A549 (cell line): ENCODE data around the gene SSUH2. TPM values are rescaled to one million over a fixed set of nuclear protein-coding genes. Genes with fewer than 3 reads are reported as not detected.
A peak's percentile ranks its signal among the peaks of the same experiment; 100 is the strongest.

Experiments
- ATAC-seq, 2 experiments: fragments of 200-7000 bp in 1 of 2; fragments of >200 bp in 1 of 2; cut with Nextera tagmentation in 1 of 2; cut with Tn5 transposase in 1 of 2; 3 replicates each; pipeline versions ENCODE4 v1.8.0 to v1.9.1; 2018 to 2020; ENCODE audit warnings: mild to moderate bottlenecking in 1 of 2, moderate library complexity in 1 of 2
- CTCF ChIA-PET: fragments of 300-600 bp; sonication (Branson Sonifier 250); formaldehyde crosslinking; extraction: SDS; loops from one replicate; lab custom pipeline; 2021; ENCODE audit warnings: antibody characterized with exemption, inconsistent platforms; lab: Yijun Ruan, JAX
- POLR2A ChIA-PET: fragments of 350-600 bp; formaldehyde crosslinking; extraction: SDS; loops from one replicate; lab custom pipeline; 2021; ENCODE audit warnings: antibody characterized with exemption, inconsistent platforms; lab: Yijun Ruan, JAX
- DNase-seq, 2 experiments: peaks; one replicate each; pipeline versions ENCODE4 v3.0.0 to v3.0.0-alpha.2; 2011 to 2016; ENCODE audit warnings: low read depth in 1 of 2, low spot score in 1 of 2
- FAIRE-seq: peaks from 2 replicates; lab custom pipeline; 2011; peaks lifted over from hg19 to GRCh38; lab: Jason Lieb, UNC
- H3K27ac ChIP-seq, 2 experiments: fragments of >200 bp; sonication (Bioruptor Twin); formaldehyde crosslinking; 3 replicates each; pipeline ENCODE4 v1.5.1; 2016 to 2017
- H3K4me1 ChIP-seq: fragments of >200 bp; sonication (Bioruptor Twin); formaldehyde crosslinking; 3 replicates; pipeline ENCODE4 v1.6.1; 2016
- H3K4me2 ChIP-seq: fragments of >200 bp; sonication (Bioruptor Twin); formaldehyde crosslinking; 3 replicates; pipeline ENCODE4 v1.6.1; 2016
- H3K4me3 ChIP-seq: fragments of >200 bp; sonication (Bioruptor Twin); formaldehyde crosslinking; 3 replicates; pipeline ENCODE4 v1.5.1; 2016
- H3K9me3 ChIP-seq: fragments of >200 bp; sonication (Bioruptor Twin); formaldehyde crosslinking; 3 replicates; pipeline ENCODE4 v1.6.1; 2016
- CBX2 ChIP-seq: fragments of 200-600 bp; sonication (generic); IDR thresholded peaks from 2 replicates; pipeline ENCODE4 v1.6.1; 2016; ENCODE audit warnings: low read depth, mild to moderate bottlenecking, borderline replicate concordance
- CBX8 ChIP-seq: fragments of 200-600 bp; sonication (generic); IDR thresholded peaks from 2 replicates; pipeline ENCODE4 v1.6.1; 2016
- CHD2 ChIP-seq: fragments of 150-350 bp; IDR thresholded peaks from 2 replicates; pipeline ENCODE4 v1.6.1; 2014; ENCODE audit warnings: low read length; ENCODE audit not compliant: partially characterized antibody
- CHD4 ChIP-seq: fragments of 200-600 bp; sonication (generic); IDR thresholded peaks from 2 replicates; pipeline ENCODE4 v1.6.1; 2016; ENCODE audit warnings: antibody characterized with exemption, mild to moderate bottlenecking, borderline replicate concordance
- EHF ChIP-seq: fragments of 250-450 bp; sonication (Bioruptor Pico); IDR thresholded peaks from 2 replicates; pipeline ENCODE4 v1.5.0; 2020; ENCODE audit warnings: mild to moderate bottlenecking
- EP300 ChIP-seq, 2 experiments: fragments of >200 bp; sonication (Bioruptor Twin); formaldehyde crosslinking; IDR thresholded peaks; 2 replicates in 1 of 2; 3 replicates in 1 of 2; pipeline ENCODE4 v1.6.1; 2016 to 2017
- ESRRA ChIP-seq: fragments of 150-350 bp; IDR thresholded peaks from 2 replicates; pipeline ENCODE4 v1.6.1; 2014; ENCODE audit warnings: mild to moderate bottlenecking, low read length, borderline replicate concordance
- HOXA7 ChIP-seq: fragments of 250-450 bp; sonication (Bioruptor Pico); IDR thresholded peaks from 2 replicates; pipeline ENCODE4 v1.5.0; 2020; ENCODE audit warnings: mild to moderate bottlenecking, moderate library complexity
- HOXB13 ChIP-seq: fragments of 250-450 bp; sonication (Bioruptor Pico); IDR thresholded peaks from 2 replicates; pipeline ENCODE4 v1.5.0; 2020; ENCODE audit warnings: low read depth, mild to moderate bottlenecking, moderate library complexity
- JUN ChIP-seq, 2 experiments: fragments of >200 bp; sonication (Bioruptor Twin); formaldehyde crosslinking; IDR thresholded peaks; 2 replicates in 1 of 2; 3 replicates in 1 of 2; pipeline ENCODE4 v1.6.1; 2016 to 2017
- JUNB ChIP-seq: fragments of >200 bp; sonication (Bioruptor Twin); formaldehyde crosslinking; IDR thresholded peaks from 2 replicates; pipeline ENCODE4 v1.6.1; 2016
- MAFK ChIP-seq: fragments of 450-650 bp; IDR thresholded peaks from 2 replicates; pipeline ENCODE4 v1.6.1; 2014; ENCODE audit not compliant: partially characterized antibody
- NPAS2 ChIP-seq: fragments of 250-450 bp; sonication (Bioruptor Pico); IDR thresholded peaks from 2 replicates; pipeline ENCODE4 v1.8.0; 2022; ENCODE audit warnings: mild to moderate bottlenecking, moderate library complexity, borderline replicate concordance
- NR3C1 ChIP-seq: fragments of >200 bp; sonication (Bioruptor Twin); formaldehyde crosslinking; IDR thresholded peaks from 3 replicates; pipeline ENCODE4 v1.6.1; 2017
- POLR2A ChIP-seq: IDR thresholded peaks from 2 replicates; pipeline ENCODE4 v1.6.1; 2012; ENCODE audit warnings: mild to moderate bottlenecking, low read length
- POLR2AphosphoS2 ChIP-seq: conservative IDR thresholded peaks from 2 replicates; pipeline ENCODE4 v1.6.1; 2012; ENCODE audit warnings: low read length, improper control_type of control experiment, inconsistent platforms
- RAD21 ChIP-seq, 2 experiments: fragments of >200 bp in 1 of 2; sonication (Bioruptor Twin) in 1 of 2; formaldehyde crosslinking in 1 of 2; IDR thresholded peaks in 1 of 2; conservative IDR thresholded peaks in 1 of 2; 2 replicates in 1 of 2; 3 replicates in 1 of 2; pipeline ENCODE4 v1.6.1; 2012 to 2018; ENCODE audit warnings: inconsistent platforms in 1 of 2
- RARB ChIP-seq: fragments of 250-450 bp; sonication (Bioruptor Pico); IDR thresholded peaks from 2 replicates; pipeline ENCODE4 v1.8.0; 2021; ENCODE audit warnings: mild to moderate bottlenecking, moderate library complexity
- RCOR1 ChIP-seq: fragments of 150-350 bp; IDR thresholded peaks from 2 replicates; pipeline ENCODE4 v1.6.1; 2014; ENCODE audit warnings: antibody characterized with exemption, low read length, low read depth
- RNF2 ChIP-seq: fragments of 200-600 bp; sonication (generic); IDR thresholded peaks from 2 replicates; pipeline ENCODE4 v1.6.1; 2016; ENCODE audit warnings: low read depth, mild to moderate bottlenecking, antibody characterized with exemption, moderate library complexity, borderline replicate concordance
- SMC3 ChIP-seq: fragments of >200 bp; sonication (Bioruptor Twin); formaldehyde crosslinking; IDR thresholded peaks from 3 replicates; pipeline ENCODE4 v1.6.1; 2018; ENCODE audit warnings: inconsistent platforms
- SREBF2 ChIP-seq: fragments of 450-650 bp; IDR thresholded peaks from 2 replicates; pipeline ENCODE4 v1.6.1; 2014; ENCODE audit warnings: mild to moderate bottlenecking, moderate library complexity
- TFCP2L1 ChIP-seq: fragments of 250-450 bp; sonication (Bioruptor Pico); IDR thresholded peaks from 2 replicates; pipeline ENCODE4 v1.5.0; 2021; ENCODE audit warnings: mild to moderate bottlenecking
- TP53 ChIP-seq: fragments of 250-450 bp; sonication (Bioruptor Pico); IDR thresholded peaks from 2 replicates; pipeline ENCODE4 v1.5.0; 2021; ENCODE audit warnings: mild to moderate bottlenecking, moderate library complexity
- ZC3H11A ChIP-seq: fragments of 450-650 bp; IDR thresholded peaks from 2 replicates; pipeline ENCODE4 v1.6.1; 2014; ENCODE audit warnings: antibody characterized with exemption, mild to moderate bottlenecking
- ZFP36 ChIP-seq: fragments of 450-650 bp; IDR thresholded peaks from 2 replicates; pipeline ENCODE4 v1.6.1; 2014; ENCODE audit warnings: borderline replicate concordance; ENCODE audit not compliant: partially characterized antibody
- WGBS: methylation state at CpG from one replicate; pipeline ENCODE4 v1.1.6; 2017; ENCODE audit errors: missing lambda C conversion rate; 5-methylcytosine and 5-hydroxymethylcytosine counted together
- polyA plus RNA-seq, 4 experiments: library from polyadenylated mRNA; depleted of rRNA in 3 of 4; stranded (reverse); fragments of >200 nt; fragmentation: RNase III in 1 of 4; extraction: RNeasy Plus Mini Kit Qiagen cat#74134 plus additional on column Dnase treatment in 1 of 4; gene quantifications; 2 replicates in 3 of 4; 3 replicates in 1 of 4; pipeline ENCODE4 v1.2.3, GENCODE V29; 2011 to 2017
- TF ChIP-seq, protein P1 (sequence below): IDR thresholded peaks from 2 replicates; pipeline ENCODE4 v1.6.1; 2012
- TF ChIP-seq, protein P2 (sequence below): fragments of 150-350 bp; IDR thresholded peaks from 2 replicates; pipeline ENCODE4 v1.6.1; 2014; ENCODE audit warnings: low read depth, mild to moderate bottlenecking, low read length

Gene SSUH2
- polyA plus RNA-seq, 2 of the 4 experiments (the other 2 are of a cell fraction), result 0.56 to 0.59 TPM

DNA sequence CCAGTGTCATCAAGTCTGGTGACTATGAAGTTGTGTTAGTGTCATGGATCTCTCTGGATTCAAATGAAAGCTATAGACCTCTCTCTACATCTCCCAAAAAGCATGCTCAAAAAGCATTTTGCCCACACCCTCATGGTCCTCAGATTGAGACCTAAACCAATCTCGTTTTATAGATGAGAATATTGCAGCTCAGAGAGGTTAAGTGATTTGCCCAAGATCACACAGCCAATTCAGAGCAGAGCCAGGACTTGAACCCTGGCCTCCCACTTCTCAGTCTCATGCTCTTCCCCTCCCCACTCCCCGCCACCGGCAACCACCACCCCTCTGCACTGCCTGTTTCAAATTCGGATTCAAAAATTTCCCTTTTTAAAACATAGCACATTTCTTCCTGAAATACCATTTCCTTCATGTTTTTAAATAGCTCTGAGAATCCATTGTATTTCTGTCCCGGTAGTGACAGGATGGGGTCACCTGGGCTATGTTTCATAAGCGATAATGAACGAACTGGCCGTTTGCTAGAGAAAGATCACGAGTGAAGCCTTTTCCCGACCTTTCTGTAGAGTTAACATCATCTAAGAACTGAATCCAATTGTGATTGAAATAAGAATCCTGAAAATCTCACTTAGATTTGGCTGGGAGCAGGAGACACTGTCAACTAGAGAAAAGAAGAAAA is 769 bp downstream of the SSUH2 start:
- Histone ChIP-seq H3K27ac (no peak overlapping the region), H3K4me1 (no peaks in the 10 kb centered on the region), H3K9me3 (no peaks in the 10 kb centered on the region), H3K4me2 (no peak overlapping the region), H3K4me3 (no peak overlapping the region)
- 68% methylated on average over 10 of the region's 10 CpGs for WGBS
- TF ChIP-seq RCOR1 (no peak), ZFP36 (peak; percentile 46)
- FAIRE-seq, result no peak
- no peak for ATAC-seq
- POLR2A ChIA-PET, result no interaction called here
- DNase-seq, result no peak
- CTCF ChIA-PET, result interaction anchor here (0.7 to 1.7 kb wide), 5 partner anchors 13 to 125 kb away, joined by 3 to 6 read pairs (median 3); partner anchors contain the start of gene OXTR

DNA sequence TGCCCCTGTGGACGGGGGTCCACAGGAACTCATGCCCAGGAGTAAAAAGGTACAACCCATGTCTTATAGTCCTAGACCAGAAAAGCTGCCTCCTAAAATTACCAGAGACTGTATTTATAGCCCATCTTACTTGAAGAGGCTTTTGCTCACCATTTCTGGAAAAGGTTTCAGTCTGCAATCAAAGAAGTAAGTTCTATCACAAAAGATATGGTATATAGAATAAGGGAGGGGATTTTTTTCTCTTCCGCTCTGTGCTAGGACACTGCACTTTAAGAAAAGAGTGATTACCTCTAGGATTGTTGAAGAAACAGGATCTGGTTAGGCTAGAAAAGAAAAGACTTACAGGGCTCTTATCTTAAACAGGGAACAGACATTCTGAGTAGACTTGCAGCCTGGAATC is 2.6 kb downstream of the SSUH2 start:
- FAIRE-seq (no peak), DNase-seq (no peak)
- H3K9me3 ChIP-seq, result no peaks in the 10 kb centered on the region
- 87% methylated on average over 2 of the region's 2 CpGs for WGBS
- POLR2A ChIA-PET, result no interaction called here
- TF ChIP-seq RARB (CRISPR knock-in tag) (no peak), RCOR1 (no peak), ESRRA (no peak), NPAS2 (CRISPR knock-in tag) (no peak), CBX2 (no peak), RAD21 (conservative IDR thresholded peaks at IDR 0.05 in 1 of 2, IDR thresholded peaks at IDR 0.05 in 1 of 2) (no peak), SREBF2 (no peak), HOXA7 (CRISPR knock-in tag) (no peak), NR3C1 (no peak), SMC3 (no peak), EHF (CRISPR knock-in tag) (no peak), POLR2AphosphoS2 (no peak)
- TF ChIP-seq, protein P1, sequence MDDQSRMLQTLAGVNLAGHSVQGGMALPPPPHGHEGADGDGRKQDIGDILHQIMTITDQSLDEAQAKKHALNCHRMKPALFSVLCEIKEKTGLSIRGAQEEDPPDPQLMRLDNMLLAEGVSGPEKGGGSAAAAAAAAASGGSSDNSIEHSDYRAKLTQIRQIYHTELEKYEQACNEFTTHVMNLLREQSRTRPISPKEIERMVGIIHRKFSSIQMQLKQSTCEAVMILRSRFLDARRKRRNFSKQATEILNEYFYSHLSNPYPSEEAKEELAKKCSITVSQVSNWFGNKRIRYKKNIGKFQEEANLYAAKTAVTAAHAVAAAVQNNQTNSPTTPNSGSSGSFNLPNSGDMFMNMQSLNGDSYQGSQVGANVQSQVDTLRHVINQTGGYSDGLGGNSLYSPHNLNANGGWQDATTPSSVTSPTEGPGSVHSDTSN, result no peak
- TF ChIP-seq, all 56 proteins: peak for 0
- H3K4me2 ChIP-seq, result no peak overlapping the region
- H3K4me1 ChIP-seq, result no peaks in the 10 kb centered on the region
- no peak for ATAC-seq
- H3K4me3 ChIP-seq, result no peak overlapping the region
- CTCF ChIA-PET, result interaction anchor here (0.9 to 1.0 kb wide), 2 partner anchors 9 to 21 kb away, joined by 4 to 5 read pairs; no protein-coding TSS in a partner anchor
- no peak overlapping the region for H3K27ac ChIP-seq

DNA sequence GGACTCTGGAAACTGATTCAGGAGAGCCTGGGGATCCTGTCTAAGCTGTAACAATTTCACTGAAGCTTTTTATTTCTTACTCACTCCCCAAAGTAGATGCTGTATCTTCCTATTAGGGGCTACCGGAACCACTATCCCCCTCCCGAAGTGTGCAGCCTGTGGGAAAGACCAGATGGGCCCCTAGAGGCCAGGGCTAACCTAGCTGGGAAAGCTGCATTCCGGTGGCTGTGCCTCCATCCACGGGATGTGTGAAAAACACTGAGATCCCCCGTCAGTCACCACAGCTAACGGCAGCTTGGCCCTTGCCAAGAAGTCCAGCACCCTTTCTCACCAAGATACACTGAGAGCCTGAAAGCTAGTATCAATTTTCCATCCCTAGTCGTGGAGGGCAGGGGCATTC is 3.1 kb downstream of the SSUH2 start:
- DNase-seq (no peak), FAIRE-seq (no peak)
- H3K9me3 ChIP-seq, result no peaks in the 10 kb centered on the region
- H3K27ac ChIP-seq, result no peak overlapping the region
- H3K4me1 ChIP-seq, result no peaks in the 10 kb centered on the region
- POLR2A ChIA-PET, result no interaction called here
- H3K4me2 ChIP-seq, result no peak overlapping the region
- WGBS, result 78% methylated on average over 7 of the region's 7 CpGs
- no peak overlapping the region for H3K4me3 ChIP-seq
- CTCF ChIA-PET, result interaction anchor here (0.9 to 1.0 kb wide), 3 partner anchors 9 to 90 kb away, joined by 3 to 5 read pairs (median 3); no protein-coding TSS in a partner anchor
- TF ChIP-seq POLR2A (no peak), JUN (IDR thresholded peaks at IDR 0.05) (no peak), HOXB13 (CRISPR knock-in tag) (no peak), CHD2 (no peak), EP300 (IDR thresholded peaks at IDR 0.05) (no peak), JUNB (no peak), TP53 (CRISPR knock-in tag) (no peak), RNF2 (no peak), POLR2AphosphoS2 (no peak), ESRRA (no peak), ZC3H11A (no peak), CBX8 (no peak), TFCP2L1 (CRISPR knock-in tag) (no peak), CHD4 (no peak), MAFK (no peak), RCOR1 (no peak)
- TF ChIP-seq, protein P2, sequence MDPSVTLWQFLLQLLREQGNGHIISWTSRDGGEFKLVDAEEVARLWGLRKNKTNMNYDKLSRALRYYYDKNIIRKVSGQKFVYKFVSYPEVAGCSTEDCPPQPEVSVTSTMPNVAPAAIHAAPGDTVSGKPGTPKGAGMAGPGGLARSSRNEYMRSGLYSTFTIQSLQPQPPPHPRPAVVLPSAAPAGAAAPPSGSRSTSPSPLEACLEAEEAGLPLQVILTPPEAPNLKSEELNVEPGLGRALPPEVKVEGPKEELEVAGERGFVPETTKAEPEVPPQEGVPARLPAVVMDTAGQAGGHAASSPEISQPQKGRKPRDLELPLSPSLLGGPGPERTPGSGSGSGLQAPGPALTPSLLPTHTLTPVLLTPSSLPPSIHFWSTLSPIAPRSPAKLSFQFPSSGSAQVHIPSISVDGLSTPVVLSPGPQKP, result no peak
- TF ChIP-seq, all 56 proteins: peak for 0
- ATAC-seq, result 0 out of 6 replicates have a peak, but pooled peaks of 1 of the 2 experiments have one; percentile 26
